ENCODE measurements around the gene ZDHHC13. TPM values are rescaled to one million over a fixed set of nuclear protein-coding genes. Genes with fewer than 3 reads are reported as not detected.

ZDHHC13 gene
- total and polyA plus RNA-seq, 10 of the 15 experiments (the other 5 are each of a cell fraction or from before 2014, with no cell fraction given) = 8.5 to 34.2 (median 20.4) TPM

DNA sequence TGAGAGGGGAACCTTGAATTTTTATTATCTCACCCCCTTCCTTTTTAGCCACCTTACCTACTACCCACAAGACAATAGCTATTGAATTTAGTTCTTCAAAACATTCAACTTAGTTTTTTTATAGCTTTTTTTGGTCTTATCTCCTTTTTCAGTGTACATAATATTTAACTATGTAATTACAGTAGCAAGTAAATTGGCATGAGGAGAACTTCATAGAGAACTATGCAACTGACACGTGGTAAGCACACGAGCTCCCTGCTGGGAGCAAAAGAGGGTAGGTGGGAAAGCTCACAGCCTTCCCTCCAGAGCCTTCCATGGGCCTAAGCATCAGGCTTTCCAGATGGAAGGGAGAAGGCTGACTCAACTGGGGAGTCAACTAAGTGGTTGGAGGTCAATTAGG lies 22.1 kb upstream of the ZDHHC13 start (continued):
- no peak for TF ChIP-seq MXI1 (IDR thresholded peaks at IDR 0.05; ENCODE audit: low read depth, low read length)
- no peak for TF ChIP-seq POLR2AphosphoS5 (IDR thresholded peaks at IDR 0.05; ENCODE audit: low read length)
- TF ChIP-seq, protein P1, sequence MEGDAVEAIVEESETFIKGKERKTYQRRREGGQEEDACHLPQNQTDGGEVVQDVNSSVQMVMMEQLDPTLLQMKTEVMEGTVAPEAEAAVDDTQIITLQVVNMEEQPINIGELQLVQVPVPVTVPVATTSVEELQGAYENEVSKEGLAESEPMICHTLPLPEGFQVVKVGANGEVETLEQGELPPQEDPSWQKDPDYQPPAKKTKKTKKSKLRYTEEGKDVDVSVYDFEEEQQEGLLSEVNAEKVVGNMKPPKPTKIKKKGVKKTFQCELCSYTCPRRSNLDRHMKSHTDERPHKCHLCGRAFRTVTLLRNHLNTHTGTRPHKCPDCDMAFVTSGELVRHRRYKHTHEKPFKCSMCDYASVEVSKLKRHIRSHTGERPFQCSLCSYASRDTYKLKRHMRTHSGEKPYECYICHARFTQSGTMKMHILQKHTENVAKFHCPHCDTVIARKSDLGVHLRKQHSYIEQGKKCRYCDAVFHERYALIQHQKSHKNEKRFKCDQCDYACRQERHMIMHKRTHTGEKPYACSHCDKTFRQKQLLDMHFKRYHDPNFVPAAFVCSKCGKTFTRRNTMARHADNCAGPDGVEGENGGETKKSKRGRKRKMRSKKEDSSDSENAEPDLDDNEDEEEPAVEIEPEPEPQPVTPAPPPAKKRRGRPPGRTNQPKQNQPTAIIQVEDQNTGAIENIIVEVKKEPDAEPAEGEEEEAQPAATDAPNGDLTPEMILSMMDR (IDR thresholded peaks at IDR 0.05 in 2 of 3, conservative IDR thresholded peaks at IDR 0.05 in 1 of 3; ENCODE audit: control insufficient read depth in 2 of 3, extremely low read depth in 1 of 3, insufficient read depth in 1 of 3, low read depth in 3 of 3, low read length in 3 of 3) = no peak

DNA sequence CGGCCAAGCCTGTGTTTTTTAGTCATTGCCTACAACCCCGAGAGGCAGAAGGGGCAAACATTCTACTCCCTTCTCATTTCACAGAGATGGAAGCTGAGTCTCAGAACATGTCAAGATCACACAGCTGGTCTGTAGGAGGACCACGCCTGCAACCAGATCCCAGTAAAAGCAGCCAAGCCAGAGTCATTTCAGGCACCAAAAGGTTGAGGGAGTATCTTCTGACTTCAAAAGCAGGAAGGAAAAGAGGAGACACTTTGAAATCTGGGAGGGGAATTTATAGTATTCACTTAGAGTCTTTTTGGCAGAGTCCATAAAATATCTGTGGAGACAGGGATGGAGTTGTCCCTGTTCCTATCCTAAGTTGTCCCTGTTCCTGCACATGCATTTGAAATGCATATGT lies 17.9 kb upstream of the ZDHHC13 start:
- POLR2A ChIA-PET = no interaction called here
- in situ Hi-C loops (cut with MboI) = no loop called here
- DNase-seq (ENCODE audit: low read depth, low spot score) (no peak), FAIRE-seq (no peak), ATAC-seq (no peak)
- Histone ChIP-seq H3K4me3 (no peak overlapping the region), H4K20me1 (ENCODE audit: control insufficient read depth, insufficient read depth) (no peaks in the 10 kb centered on the region), H3K9me3 (replicated peaks; ENCODE audit: control insufficient read depth, insufficient read depth, low read length) (no peaks in the 10 kb centered on the region; the same call in 2 of the 3 replicates), H3K27ac (ENCODE audit: control insufficient read depth, insufficient read depth) (no peak overlapping the region), H2AFZ (ENCODE audit: control insufficient read depth, low read depth, low read length) (no peak overlapping the region), H3K9ac (ENCODE audit: control insufficient read depth, insufficient read depth, low read length) (no peak overlapping the region), H3K79me2 (ENCODE audit: control insufficient read depth, insufficient read depth, low read length) (no peaks in the 10 kb centered on the region), H3K4me1 (ENCODE audit: control insufficient read depth, insufficient read depth, low read length) (no peaks in the 10 kb centered on the region), H3K4me2 (ENCODE audit: control insufficient read depth, insufficient read depth) (no peak overlapping the region), H3K36me3 (ENCODE audit: control insufficient read depth in 2 of 2, insufficient read depth in 2 of 2, low read length in 1 of 2) (no peaks in the 10 kb centered on the region), H3K27me3 (replicated peaks in 1 of 2; ENCODE audit: control insufficient read depth in 2 of 2, insufficient read depth in 2 of 2, low read length in 1 of 2) (peaks cover 0 to 2% of the 10 kb centered on the region in 2 experiments; a peak in 1 of 4 replicates)
- SMC1A ChIA-PET (ENCODE audit: uncharacterized antibody, unreplicated experiment) = no interaction called here
- BruUV-seq (replicated peaks) = no TSS peak
- intact Hi-C loops (cut with micrococcal nuclease; ENCODE audit: unreplicated experiment) = no loop called here
- CTCF ChIA-PET = interaction anchor here (1.3 kb wide), 1 partner anchor 22 kb away, joined by 4 read pairs; no protein-coding TSS in a partner anchor
- RAD21 ChIA-PET (ENCODE audit: unreplicated experiment) = no interaction called here
- 26% methylated on average over 3 of the region's 3 CpGs for WGBS (ENCODE audit: insufficient coverage, insufficient replicate concordance, low lambda C conversion rate, missing lambda C conversion rate)
- TF ChIP-seq EGR1 (IDR thresholded peaks at IDR 0.05; ENCODE audit: borderline replicate concordance in 1 of 2, low read depth in 2 of 2, low read length in 2 of 2) (no peak), NR2C2 (IDR thresholded peaks at IDR 0.05; ENCODE audit: borderline replicate concordance, control insufficient read depth, insufficient read length, low read depth) (no peak), RFX5 (IDR thresholded peaks at IDR 0.05; ENCODE audit: low read depth, low read length) (no peak), GABPA (IDR thresholded peaks at IDR 0.05; ENCODE audit: low read depth) (no peak), SPI1 (IDR thresholded peaks at IDR 0.05; ENCODE audit: borderline replicate concordance, insufficient read depth, low read depth, low read length) (no peak)
- TF ChIP-seq, protein P2, sequence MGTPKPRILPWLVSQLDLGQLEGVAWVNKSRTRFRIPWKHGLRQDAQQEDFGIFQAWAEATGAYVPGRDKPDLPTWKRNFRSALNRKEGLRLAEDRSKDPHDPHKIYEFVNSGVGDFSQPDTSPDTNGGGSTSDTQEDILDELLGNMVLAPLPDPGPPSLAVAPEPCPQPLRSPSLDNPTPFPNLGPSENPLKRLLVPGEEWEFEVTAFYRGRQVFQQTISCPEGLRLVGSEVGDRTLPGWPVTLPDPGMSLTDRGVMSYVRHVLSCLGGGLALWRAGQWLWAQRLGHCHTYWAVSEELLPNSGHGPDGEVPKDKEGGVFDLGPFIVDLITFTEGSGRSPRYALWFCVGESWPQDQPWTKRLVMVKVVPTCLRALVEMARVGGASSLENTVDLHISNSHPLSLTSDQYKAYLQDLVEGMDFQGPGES (IDR thresholded peaks at IDR 0.05) = no peak
